Tibial nerve (tissue), 4 donors: ENCODE results near the gene HGFAC. TPM values are rescaled to one million over a fixed set of nuclear protein-coding genes. Genes with fewer than 3 reads are reported as not detected.

Source experiments
- DNase-seq, 2 donors: peaks; one replicate each; pipeline ENCODE4 v3.0.0-alpha.2; 2019; ENCODE audit warnings: low spot score in 2 of 2
- H3K27ac ChIP-seq, 4 donors: fragments of 200-600 bp; sonication (generic) in 3 of 4; one replicate each; pipeline ENCODE4 v1.5.1; 2017 to 2019; ENCODE audit warnings: mild to moderate bottlenecking in 1 of 4
- H3K27me3 ChIP-seq, 2 donors: fragments of 200-600 bp; sonication (generic) in 1 of 2; one replicate each; pipeline versions ENCODE4 v1.5.1 to v1.6.0; 2017 to 2019
- H3K36me3 ChIP-seq, 3 donors: fragments of 200-600 bp; sonication (generic); one replicate each; pipeline ENCODE4 v1.5.1; 2018 to 2019
- H3K4me1 ChIP-seq, 4 donors: fragments of 200-600 bp; sonication (generic) in 3 of 4; one replicate each; pipeline ENCODE4 v1.5.1; 2017 to 2019
- H3K4me3 ChIP-seq, 4 donors: fragments of 200-600 bp; sonication (generic) in 3 of 4; one replicate each; pipeline ENCODE4 v1.5.1; 2017 to 2019; ENCODE audit warnings: mild to moderate bottlenecking in 1 of 4, moderate library complexity in 1 of 4
- H3K9me3 ChIP-seq, 4 donors: fragments of 200-600 bp; sonication (generic) in 3 of 4; one replicate each; pipeline ENCODE4 v1.5.1; 2017 to 2019
- CTCF ChIP-seq, 5 experiments: fragments of 200-600 bp in 3 of 5; fragments of 450-650 bp in 2 of 5; sonication (generic) in 3 of 5; IDR thresholded peaks; one replicate each; pipeline ENCODE4 v1.5.1; 2016 to 2019; ENCODE audit warnings: antibody characterized with exemption in 5 of 5, mild to moderate bottlenecking in 3 of 5, moderate library complexity in 2 of 5
- EP300 ChIP-seq, 2 donors: sonication (generic); formaldehyde crosslinking; IDR thresholded peaks; one replicate each; pipeline ENCODE4 v1.6.1; 2017; ENCODE audit warnings: antibody characterized with exemption in 2 of 2, mild to moderate bottlenecking in 1 of 2
- POLR2A ChIP-seq, 2 donors: fragments of 450-650 bp; IDR thresholded peaks; one replicate each; pipeline ENCODE4 v1.6.1; 2017; ENCODE audit warnings: antibody characterized with exemption in 2 of 2, mild to moderate bottlenecking in 2 of 2, moderate library complexity in 2 of 2
- WGBS, 2 donors: methylation state at CpG; one replicate each; pipeline ENCODE4 v1.1.5; 2018; 5-methylcytosine and 5-hydroxymethylcytosine counted together
- total RNA-seq, 4 donors: library from RNA; depleted of rRNA; stranded (reverse); fragments of >200 nt; gene quantifications; one replicate each; pipeline ENCODE4 v1.1.0, GENCODE V29; 2016

HGFAC gene
- total RNA-seq, 4 donors from 2014 or later = not detected

GRCh38 chr4:3488820-3489219 is 47.1 kb downstream of the HGFAC start:
- peaks cover 0 to 16% (median 5%) of the 10 kb centered on the region in 4 donors for H3K4me1 ChIP-seq
- DNase-seq = no peak
- H3K27ac ChIP-seq = no peak overlapping the region
- no peaks in the 10 kb centered on the region for H3K9me3 ChIP-seq
- no peaks in the 10 kb centered on the region for H3K36me3 ChIP-seq
- 54 to 55% methylated on average over 10 of the region's 11 CpGs for WGBS, 2 donors
- TF ChIP-seq EP300 (IDR thresholded peaks at IDR 0.05) (no peak), CTCF (IDR thresholded peaks at IDR 0.05) (no peak), POLR2A (IDR thresholded peaks at IDR 0.05) (no peak)
- no peak overlapping the region for H3K4me3 ChIP-seq
- H3K27me3 ChIP-seq = peaks cover 0 to 94% of the 10 kb centered on the region in 2 donors

- H3K4me1 ChIP-seq = peaks cover 0 to 12% (median 3%) of the 10 kb centered on the region in 4 donors
- peaks cover 0 to 94% of the 10 kb centered on the region in 2 donors for H3K27me3 ChIP-seq
- TF ChIP-seq CTCF (IDR thresholded peaks at IDR 0.05) = no peak
- TF ChIP-seq POLR2A (IDR thresholded peaks at IDR 0.05) = no peak
- no peak for TF ChIP-seq EP300 (IDR thresholded peaks at IDR 0.05)
- no peak overlapping the region for H3K27ac ChIP-seq
- DNase-seq = no peak
- no peak overlapping the region for H3K4me3 ChIP-seq
- H3K36me3 ChIP-seq = no peaks in the 10 kb centered on the region
- 40% methylated on average over 20 of the region's 20 CpGs for WGBS, 2 donors
- no peaks in the 10 kb centered on the region for H3K9me3 ChIP-seq
Measured at GRCh38 chr4:3489451-3489962, 47.7 kb downstream of the HGFAC start.

- Histone ChIP-seq H3K27me3 (peaks cover 3 to 94% of the 10 kb centered on the region in 2 donors), H3K4me1 (no peaks in the 10 kb centered on the region), H3K27ac (no peak overlapping the region), H3K36me3 (no peaks in the 10 kb centered on the region), H3K9me3 (no peaks in the 10 kb centered on the region), H3K4me3 (no peak overlapping the region)
- no peak for DNase-seq
- TF ChIP-seq EP300 (IDR thresholded peaks at IDR 0.05) = no peak
- no peak for TF ChIP-seq POLR2A (IDR thresholded peaks at IDR 0.05)
- no peak for TF ChIP-seq CTCF (IDR thresholded peaks at IDR 0.05)
- WGBS, 2 donors = 52 to 65% methylated on average over 13 to 17 of the region's 17 CpGs
Measured at GRCh38 chr4:3491681-3492405, 50.1 kb downstream of the HGFAC start.

GRCh38 chr4:3492741-3493719 is 51.3 kb downstream of the HGFAC start:
- peaks cover 3 to 83% of the 10 kb centered on the region in 2 donors for H3K27me3 ChIP-seq
- H3K9me3 ChIP-seq = no peaks in the 10 kb centered on the region
- H3K27ac ChIP-seq = no peak overlapping the region
- DNase-seq = no peak
- 70 to 74% methylated on average over 39 to 41 of the region's 55 CpGs for WGBS, 2 donors
- H3K36me3 ChIP-seq = peaks cover 0 to 11% (median 0%) of the 10 kb centered on the region in 3 donors
- H3K4me3 ChIP-seq = no peak overlapping the region
- no peak for TF ChIP-seq CTCF (IDR thresholded peaks at IDR 0.05)
- no peak for TF ChIP-seq POLR2A (IDR thresholded peaks at IDR 0.05)
- no peak for TF ChIP-seq EP300 (IDR thresholded peaks at IDR 0.05)
- H3K4me1 ChIP-seq = no peaks in the 10 kb centered on the region
